Choroid plexus epithelial cell (primary cell): ENCODE results near the gene DUT.
A peak's percentile ranks its signal among the peaks of the same experiment; 100 is the strongest.

Experiments used
- DNase-seq: peaks from one replicate; pipeline ENCODE4 v3.0.0-alpha.2; 2010; ENCODE audit warnings: low read depth
- H3K4me3 ChIP-seq: 2 replicates; pipeline ENCODE4 v1.5.1; 2011; ENCODE audit warnings: low read depth, mild to moderate bottlenecking, control low read depth, low read length, moderate library complexity
- CTCF ChIP-seq: conservative IDR thresholded peaks from 2 replicates; pipeline ENCODE4 v1.5.1; 2011; ENCODE audit warnings: low read depth, mild to moderate bottlenecking, control low read depth, inconsistent platforms, low read length, moderate library complexity

Gene DUT

GRCh38 chr15:48388016-48388851 is 57.0 kb downstream of the DUT start:
- no peak overlapping the region for H3K4me3 ChIP-seq
- peak; percentile 86 for DNase-seq
- TF ChIP-seq CTCF = no peak

- H3K4me3 ChIP-seq = no peak overlapping the region
- DNase-seq = no peak
- no peak for TF ChIP-seq CTCF
Observed at GRCh38 chr15:48388910-48389309, 57.7 kb downstream of the DUT start.

- DNase-seq = peak; percentile 62
- TF ChIP-seq CTCF = no peak
Observed at GRCh38 chr15:48389691-48390143, 58.5 kb downstream of the DUT start.

GRCh38 chr15:48391950-48392349 is 60.7 kb downstream of the DUT start:
- TF ChIP-seq CTCF = no peak
- DNase-seq = no peak
- H3K4me3 ChIP-seq = no peak overlapping the region

More at GRCh38 chr15:48389691-48390143, 58.5 kb downstream of the DUT start:
- H3K4me3 ChIP-seq = no peak overlapping the region

- no peak for TF ChIP-seq CTCF
- H3K4me3 ChIP-seq = no peak overlapping the region
- peak; percentile 69 for DNase-seq
Observed at GRCh38 chr15:48392356-48392755, 61.1 kb downstream of the DUT start.
